Neutrophil (primary cell): ENCODE data around the gene CHI3L2.

ENCODE experiments used
- H3K27ac ChIP-seq: fragments of 200-600 bp; sonication (generic); 2 replicates; pipeline ENCODE4 v1.5.1; 2016; ENCODE audit warnings: mild to moderate bottlenecking, moderate library complexity
- H3K27me3 ChIP-seq: fragments of 200-600 bp; sonication (generic); 2 replicates; pipeline ENCODE4 v1.6.0; 2016; ENCODE audit warnings: mild to moderate bottlenecking
- H3K36me3 ChIP-seq: fragments of 200-600 bp; sonication (generic); 2 replicates; pipeline ENCODE4 v1.5.1; 2017
- H3K4me1 ChIP-seq, 2 experiments: fragments of 200-600 bp in 1 of 2; sonication (generic) in 1 of 2; 1 replicate in 1 of 2; 2 replicates in 1 of 2; pipeline versions ENCODE4 v1.5.1 to v1.6.1; 2013 to 2016; ENCODE audit warnings: low read depth in 1 of 2, low read length in 1 of 2, mild to moderate bottlenecking in 1 of 2, moderate library complexity in 1 of 2; ENCODE audit not compliant: control insufficient read depth in 1 of 2, insufficient read depth in 1 of 2
- H3K4me3 ChIP-seq, 2 experiments: fragments of 200-600 bp in 1 of 2; sonication (generic) in 1 of 2; 1 replicate in 1 of 2; 2 replicates in 1 of 2; pipeline ENCODE4 v1.5.1; 2013 to 2016; ENCODE audit warnings: low read depth in 1 of 2, low read length in 1 of 2, mild to moderate bottlenecking in 1 of 2, moderate library complexity in 1 of 2
- H3K9me3 ChIP-seq: fragments of 200-600 bp; sonication (generic); 2 replicates; pipeline ENCODE4 v1.5.1; 2016
- TF ChIP-seq, protein P1 (sequence below): fragments of 200-600 bp; sonication (generic); IDR thresholded peaks from 2 replicates; pipeline ENCODE4 v1.5.1; 2016; ENCODE audit warnings: antibody characterized with exemption

Gene CHI3L2

DNA sequence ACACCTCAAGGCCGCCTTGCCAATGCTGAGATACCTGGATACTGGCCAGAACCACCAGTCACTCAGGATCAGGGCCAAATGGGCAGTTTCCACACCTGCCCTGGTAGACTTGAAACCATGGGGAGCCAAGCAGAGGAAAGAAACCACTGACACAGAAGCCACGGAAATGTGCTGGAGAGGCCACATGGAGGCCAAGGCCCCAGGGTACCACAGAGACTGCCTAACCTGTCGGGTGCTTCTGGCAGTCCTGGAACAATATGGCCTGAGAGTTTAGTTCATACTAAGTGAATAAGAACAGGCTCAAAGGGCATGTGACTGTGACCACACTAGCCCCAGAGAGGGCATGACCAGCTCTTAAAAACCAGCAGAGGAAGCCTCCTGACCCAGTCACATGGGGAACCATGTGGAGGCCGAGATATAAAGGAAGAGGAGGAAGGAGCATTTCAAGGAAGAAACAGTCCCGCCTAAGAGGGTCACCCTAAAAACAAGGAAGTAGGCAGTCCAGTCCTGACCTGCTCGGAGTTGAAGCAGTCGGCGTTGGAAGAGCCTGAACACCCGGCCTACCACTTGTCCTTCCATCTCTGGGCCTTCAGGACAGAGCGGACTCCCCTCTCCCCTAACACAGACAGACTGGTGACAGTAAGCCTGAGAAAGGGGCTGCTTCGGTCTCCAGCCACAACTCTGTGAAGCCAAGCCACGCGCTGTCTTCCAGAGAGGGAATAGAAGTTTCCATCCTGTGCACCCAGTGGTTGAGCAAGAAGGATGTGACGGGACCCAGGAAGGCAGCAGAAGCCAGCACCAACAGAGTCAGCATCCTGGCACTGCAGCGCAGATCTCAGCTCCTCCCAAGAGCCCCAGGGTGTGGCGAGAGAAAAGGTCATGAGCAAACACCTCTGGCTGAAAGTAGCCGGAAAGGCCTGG is 27.4 kb upstream of the CHI3L2 start, which contains the start of gene DENND2D:
Gene DENND2D, minus strand, starts transcription at position 766 of the 921 bp plus-strand sequence. Its CDS starts 187 bp downstream, at position 579.
- Histone ChIP-seq H3K27me3 (no peaks in the 10 kb centered on the region), H3K4me3 (peak within 1 kb of the TSS; percentile 29 to 37), H3K27ac (peak within 1 kb of the TSS; percentile 99), H3K9me3 (no peaks in the 10 kb centered on the region), H3K4me1 (peaks cover 54 to 57% of the 10 kb centered on the region in 2 experiments), H3K36me3 (peaks cover 40% of the 10 kb centered on the region)
- TF ChIP-seq, protein P1, sequence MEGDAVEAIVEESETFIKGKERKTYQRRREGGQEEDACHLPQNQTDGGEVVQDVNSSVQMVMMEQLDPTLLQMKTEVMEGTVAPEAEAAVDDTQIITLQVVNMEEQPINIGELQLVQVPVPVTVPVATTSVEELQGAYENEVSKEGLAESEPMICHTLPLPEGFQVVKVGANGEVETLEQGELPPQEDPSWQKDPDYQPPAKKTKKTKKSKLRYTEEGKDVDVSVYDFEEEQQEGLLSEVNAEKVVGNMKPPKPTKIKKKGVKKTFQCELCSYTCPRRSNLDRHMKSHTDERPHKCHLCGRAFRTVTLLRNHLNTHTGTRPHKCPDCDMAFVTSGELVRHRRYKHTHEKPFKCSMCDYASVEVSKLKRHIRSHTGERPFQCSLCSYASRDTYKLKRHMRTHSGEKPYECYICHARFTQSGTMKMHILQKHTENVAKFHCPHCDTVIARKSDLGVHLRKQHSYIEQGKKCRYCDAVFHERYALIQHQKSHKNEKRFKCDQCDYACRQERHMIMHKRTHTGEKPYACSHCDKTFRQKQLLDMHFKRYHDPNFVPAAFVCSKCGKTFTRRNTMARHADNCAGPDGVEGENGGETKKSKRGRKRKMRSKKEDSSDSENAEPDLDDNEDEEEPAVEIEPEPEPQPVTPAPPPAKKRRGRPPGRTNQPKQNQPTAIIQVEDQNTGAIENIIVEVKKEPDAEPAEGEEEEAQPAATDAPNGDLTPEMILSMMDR, result no peak

DNA sequence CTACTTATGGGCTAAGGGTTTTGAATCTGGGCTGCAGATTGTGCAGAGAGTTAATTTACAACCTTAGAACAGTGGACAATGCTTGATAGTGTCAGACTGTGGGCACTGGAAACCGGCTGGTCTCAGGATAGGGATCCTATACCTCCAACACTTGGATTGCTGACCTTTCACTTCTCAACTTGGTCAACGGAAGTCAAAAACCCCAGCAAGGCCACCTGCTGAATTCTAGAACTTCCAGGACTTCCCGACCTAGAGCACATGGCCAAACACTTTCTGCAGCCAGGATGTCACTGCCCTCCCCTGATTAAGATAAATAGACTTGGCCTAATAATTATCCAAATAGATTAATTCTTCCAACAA is 26.7 kb upstream of the CHI3L2 start:
- TF ChIP-seq, protein P1, result no peak
- H3K4me1 ChIP-seq, result peaks cover 61 to 64% of the 10 kb centered on the region in 2 experiments
- H3K4me3 ChIP-seq, result peak overlapping the region; percentile 29 to 37
- H3K36me3 ChIP-seq, result peaks cover 33% of the 10 kb centered on the region
- peak overlapping the region; percentile 99 for H3K27ac ChIP-seq
- H3K9me3 ChIP-seq, result no peaks in the 10 kb centered on the region
- no peaks in the 10 kb centered on the region for H3K27me3 ChIP-seq

DNA sequence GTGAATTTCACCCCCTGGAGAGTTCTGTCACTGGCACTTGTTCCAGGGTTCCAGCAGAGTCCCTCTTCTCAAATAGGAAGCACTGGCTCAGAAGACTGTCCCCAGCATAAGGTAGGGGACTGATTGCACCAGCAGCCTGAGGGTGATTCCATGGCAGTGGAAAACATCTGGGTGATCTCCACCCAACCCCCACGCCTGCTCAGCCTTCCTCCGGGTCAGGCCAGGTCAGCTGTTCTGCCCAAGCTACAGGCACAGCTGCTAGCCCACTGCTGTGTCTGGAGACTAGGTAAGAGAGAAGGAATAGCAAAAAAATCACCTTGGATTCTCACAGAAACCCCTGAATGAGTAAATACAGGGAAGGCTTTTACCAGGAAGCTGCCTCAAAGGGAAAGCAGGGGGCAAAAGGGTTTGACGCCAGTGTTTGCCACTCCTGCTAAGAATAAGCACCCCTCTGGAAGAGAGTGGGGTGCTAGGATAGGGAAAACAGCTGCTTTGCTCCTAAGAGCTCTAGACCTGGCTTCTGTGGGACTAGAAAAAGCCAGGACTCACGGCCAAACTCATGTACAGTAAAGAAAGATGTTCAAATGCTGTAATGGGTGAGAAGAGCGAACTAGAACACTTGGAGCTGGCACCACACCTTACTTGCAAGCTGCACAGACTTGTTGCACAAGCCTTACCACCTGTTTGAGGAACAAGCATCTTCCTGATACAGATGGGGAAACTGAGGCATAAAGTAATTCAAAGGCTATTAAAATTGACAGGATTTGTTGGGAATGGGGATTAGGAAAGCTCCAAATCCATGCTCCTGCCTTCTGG is 26.0 kb upstream of the CHI3L2 start:
- H3K9me3 ChIP-seq, result no peaks in the 10 kb centered on the region
- peaks cover 26% of the 10 kb centered on the region for H3K36me3 ChIP-seq
- H3K4me3 ChIP-seq, result peak overlapping the region in 1 of 2 experiments; percentile 6
- H3K27ac ChIP-seq, result peak overlapping the region; percentile 99
- H3K27me3 ChIP-seq, result no peaks in the 10 kb centered on the region
- H3K4me1 ChIP-seq, result peaks cover 68 to 71% of the 10 kb centered on the region in 2 experiments
- TF ChIP-seq, protein P1, result no peak

DNA sequence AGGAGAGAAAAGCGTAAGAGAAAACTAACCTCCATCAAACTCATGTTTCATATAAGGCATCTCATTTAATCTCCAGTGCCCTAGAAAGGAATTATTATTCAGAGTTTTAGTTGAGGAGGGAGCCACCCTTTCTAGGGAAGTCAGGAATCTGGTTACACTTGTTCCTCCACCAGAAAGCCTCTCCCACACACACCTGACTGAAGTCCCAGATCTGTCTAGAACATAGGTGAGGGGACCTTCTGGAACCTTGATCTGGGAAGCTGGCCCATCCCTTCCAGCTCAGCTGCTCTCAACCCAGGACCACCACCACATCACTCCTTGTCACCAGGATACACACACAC is 25.2 kb upstream of the CHI3L2 start:
- TF ChIP-seq, protein P1, result no peak
- no peaks in the 10 kb centered on the region for H3K27me3 ChIP-seq
- peaks cover 76 to 79% of the 10 kb centered on the region in 2 experiments for H3K4me1 ChIP-seq
- peak overlapping the region; percentile 99 for H3K27ac ChIP-seq
- peak overlapping the region; percentile 67 to 95 for H3K4me3 ChIP-seq
- H3K36me3 ChIP-seq, result peaks cover 18% of the 10 kb centered on the region
- no peaks in the 10 kb centered on the region for H3K9me3 ChIP-seq

DNA sequence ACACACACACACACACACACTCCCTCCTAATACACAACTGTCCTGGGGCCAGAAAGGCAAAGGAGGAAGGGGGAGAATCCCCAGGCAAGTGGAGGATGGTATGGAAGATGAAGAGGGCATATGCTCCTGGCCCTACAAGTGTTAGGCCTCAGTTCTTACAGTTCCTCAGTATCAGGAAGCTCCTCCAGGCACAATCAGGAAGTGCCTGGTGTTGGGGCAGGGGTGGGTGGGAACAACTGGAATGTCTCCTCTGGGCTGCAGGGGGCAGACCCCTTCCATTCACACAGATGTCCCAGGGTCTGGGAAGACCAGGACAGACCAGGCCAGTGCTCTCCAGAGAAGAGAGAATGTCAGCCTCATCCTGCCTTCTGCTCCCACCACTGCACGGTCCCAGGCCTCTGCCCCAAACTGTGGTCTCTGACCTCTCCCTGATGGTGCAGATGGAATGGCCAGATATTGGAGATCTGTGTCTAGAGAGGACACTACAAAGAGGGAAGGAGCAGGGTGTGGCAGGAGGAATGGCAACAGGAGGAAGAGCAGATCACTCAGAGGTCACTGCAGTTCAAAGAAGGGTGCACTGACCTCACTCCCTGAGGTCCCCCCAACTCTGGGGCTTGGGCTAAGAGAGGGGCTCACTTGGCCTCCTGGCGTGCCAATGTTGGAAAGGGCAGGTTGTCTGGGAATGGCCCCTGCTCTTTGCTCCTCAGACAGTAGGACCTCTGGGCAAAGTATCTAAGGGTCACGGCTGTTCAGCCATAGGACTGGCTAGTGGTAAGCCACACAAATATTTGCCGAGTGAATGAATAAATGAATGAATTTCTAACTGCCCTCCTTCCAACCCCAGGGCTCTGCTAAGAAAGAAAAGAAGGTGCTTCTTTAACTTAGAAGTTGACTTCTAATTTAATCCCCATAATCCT is 24.5 kb upstream of the CHI3L2 start:
- TF ChIP-seq, protein P1, result no peak
- Histone ChIP-seq H3K9me3 (no peaks in the 10 kb centered on the region), H3K4me1 (peaks cover 78 to 82% of the 10 kb centered on the region in 2 experiments), H3K36me3 (peaks cover 11% of the 10 kb centered on the region), H3K27me3 (no peaks in the 10 kb centered on the region), H3K4me3 (peak overlapping the region; percentile 67 to 95), H3K27ac (peak overlapping the region; percentile 99)
